Measurements from ENCODE around the gene VCP. TPM values are rescaled to one million over a fixed set of nuclear protein-coding genes. Genes with fewer than 3 reads are reported as not detected.
A peak's percentile ranks its signal among the peaks of the same experiment; 100 is the strongest.

The VCP gene
- total RNA-seq, 1 donor from 2014 or later, result 296 TPM

GRCh38 chr9:35051069-35051967 lies 21.1 kb downstream of the VCP start:
- CTCF ChIA-PET, result interaction anchor here (0.6 to 6.3 kb wide), 21 partner anchors 8 to 502 kb away, joined by 3 to 93 read pairs (median 4); partner anchors contain the start of genes DNAJB5 and VCP
- DNase-seq (no peak), ATAC-seq (ENCODE audit: low read depth) (peak; percentile 71)
- Mint-ChIP-seq H3K36me3 (ENCODE audit: low read depth) (peaks cover 60% of the 10 kb centered on the region), H3K4me3 (no peak overlapping the region), H3K27ac (no peak overlapping the region), H3K27me3 (no peaks in the 10 kb centered on the region), H3K9me3 (no peaks in the 10 kb centered on the region), H3K4me1 (peaks cover 5% of the 10 kb centered on the region)
- TF ChIP-seq CTCF (IDR thresholded peaks at IDR 0.05), result no peak
- intact Hi-C loops (cut with micrococcal nuclease), result loop anchor here (1.0 kb wide), 3 partner anchors 15 to 152 kb away; partner anchors contain the start of gene DNAJB5
- POLR2A ChIA-PET, result interaction anchor here (0.5 to 1.6 kb wide), 4 partner anchors 15 to 152 kb away, joined by 3 to 11 read pairs (median 5); partner anchors contain the start of gene VCP

GRCh38 chr9:35048511-35048910 lies 23.9 kb downstream of the VCP start:
- Mint-ChIP-seq H3K4me1 (peaks cover 5% of the 10 kb centered on the region), H3K9me3 (no peaks in the 10 kb centered on the region), H3K4me3 (no peak overlapping the region), H3K27ac (no peak overlapping the region), H3K27me3 (no peaks in the 10 kb centered on the region), H3K36me3 (ENCODE audit: low read depth) (peaks cover 43% of the 10 kb centered on the region)
- ATAC-seq (ENCODE audit: low read depth), result no peak
- intact Hi-C loops (cut with micrococcal nuclease), result no loop called here
- CTCF ChIA-PET, result interaction anchor here (6.3 kb wide), 1 partner anchor 149 kb away, joined by 93 read pairs; no protein-coding TSS in a partner anchor
- no peak for TF ChIP-seq CTCF (IDR thresholded peaks at IDR 0.05)
- no peak for DNase-seq
- POLR2A ChIA-PET, result no interaction called here

- Mint-ChIP-seq H3K4me1 (no peaks in the 10 kb centered on the region), H3K27me3 (no peaks in the 10 kb centered on the region), H3K4me3 (no peak overlapping the region), H3K36me3 (ENCODE audit: low read depth) (peaks cover 34% of the 10 kb centered on the region), H3K27ac (no peak overlapping the region), H3K9me3 (no peaks in the 10 kb centered on the region)
- intact Hi-C loops (cut with micrococcal nuclease), result no loop called here
- DNase-seq, result no peak
- POLR2A ChIA-PET, result no interaction called here
- no peak for TF ChIP-seq CTCF (IDR thresholded peaks at IDR 0.05)
- no peak for ATAC-seq (ENCODE audit: low read depth)
- CTCF ChIA-PET, result no interaction called here
These were observed 28.4 kb downstream of the VCP start for GRCh38 chr9:35044071-35044470.

- intact Hi-C loops (cut with micrococcal nuclease), result no loop called here
- ChIA-PET POLR2A (no interaction called here), CTCF (interaction anchor here (1.6 kb wide), 1 partner anchor 143 kb away, joined by 4 read pairs; no protein-coding TSS in a partner anchor)
- no peaks in the 10 kb centered on the region for H3K27me3 Mint-ChIP-seq
- TF ChIP-seq CTCF (IDR thresholded peaks at IDR 0.05), result no peak
- H3K9me3 Mint-ChIP-seq, result no peaks in the 10 kb centered on the region
- no peaks in the 10 kb centered on the region for H3K4me1 Mint-ChIP-seq
- DNase-seq (no peak), ATAC-seq (ENCODE audit: low read depth) (no peak)
- H3K36me3 Mint-ChIP-seq (ENCODE audit: low read depth), result peaks cover 26% of the 10 kb centered on the region
- H3K27ac Mint-ChIP-seq, result no peak overlapping the region
- no peak overlapping the region for H3K4me3 Mint-ChIP-seq
These were observed 29.4 kb downstream of the VCP start for GRCh38 chr9:35042891-35043545.
